GM12878 (cell line): ENCODE results near the gene UBE2E1.

Experiments
- BCL11A ChIP-seq: IDR thresholded peaks from 2 replicates; pipeline ENCODE4 v1.6.1; 2011; ENCODE audit warnings: low read depth, low read length
- CBFB ChIP-seq: IDR thresholded peaks from 2 replicates; pipeline ENCODE4 v1.6.1; 2016; ENCODE audit warnings: antibody characterized with exemption, low read depth
- EGR1 ChIP-seq, 2 experiments: IDR thresholded peaks; 1 replicate in 1 of 2; 2 replicates in 1 of 2; pipeline ENCODE4 v1.6.1; 2011 to 2012; ENCODE audit warnings: low read depth in 2 of 2, low read length in 2 of 2, borderline replicate concordance in 1 of 2, mild to moderate bottlenecking in 1 of 2, moderate library complexity in 1 of 2
- KDM1A ChIP-seq: fragments of 200-600 bp; sonication (generic); IDR thresholded peaks from 2 replicates; pipeline ENCODE4 v1.6.1; 2016; ENCODE audit warnings: borderline replicate concordance
- POLR2A ChIP-seq: IDR thresholded peaks from 2 replicates; pipeline ENCODE4 v1.6.1; 2011; ENCODE audit warnings: low read depth, mild to moderate bottlenecking, low read length

DNA sequence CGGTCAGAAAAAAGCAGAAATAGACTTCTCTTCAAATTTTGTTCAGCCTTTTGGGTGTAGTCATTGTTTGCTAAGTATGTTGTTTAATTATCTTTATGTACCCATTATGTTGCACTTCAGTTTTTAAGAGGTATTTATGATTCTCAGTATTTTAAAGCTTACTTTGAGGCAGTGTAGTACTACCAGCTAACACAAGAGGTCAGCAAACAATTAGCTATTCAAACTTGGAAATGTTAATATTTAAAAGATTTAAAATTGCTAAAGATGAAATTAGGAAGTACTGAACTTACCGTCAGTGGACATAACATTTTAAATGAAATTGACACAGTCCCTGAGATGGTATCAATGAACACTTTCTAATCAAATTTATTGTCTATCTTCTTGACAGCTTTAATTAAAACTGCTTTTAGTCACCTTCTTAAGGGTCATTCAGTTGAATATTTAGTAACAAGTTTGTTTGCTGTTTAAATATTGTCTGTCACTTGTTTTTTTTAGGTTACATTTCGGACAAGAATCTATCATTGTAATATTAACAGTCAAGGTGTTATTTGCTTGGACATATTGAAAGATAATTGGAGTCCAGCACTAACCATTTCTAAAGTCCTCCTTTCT, 83.0 kb downstream of the UBE2E1 start:
- TF ChIP-seq CBFB (no peak), KDM1A (no peak), BCL11A (no peak), EGR1 (IDR thresholded peaks at IDR 0.05; ENCODE audit: borderline replicate concordance in 1 of 2, low read depth in 2 of 2, low read length in 2 of 2) (no peak), POLR2A (no peak)
